Fibroblast of peridontal ligament (primary cell): ENCODE measurements around the gene NKG7.

Source experiments
- DNase-seq: peaks from one replicate; pipeline ENCODE4 v3.0.0-alpha.2; 2010; ENCODE audit errors: extremely low read depth

The NKG7 gene

GRCh38 chr19:51337861-51338562 lies 34.4 kb downstream of the NKG7 start:
- DNase-seq: no peak

DNA sequence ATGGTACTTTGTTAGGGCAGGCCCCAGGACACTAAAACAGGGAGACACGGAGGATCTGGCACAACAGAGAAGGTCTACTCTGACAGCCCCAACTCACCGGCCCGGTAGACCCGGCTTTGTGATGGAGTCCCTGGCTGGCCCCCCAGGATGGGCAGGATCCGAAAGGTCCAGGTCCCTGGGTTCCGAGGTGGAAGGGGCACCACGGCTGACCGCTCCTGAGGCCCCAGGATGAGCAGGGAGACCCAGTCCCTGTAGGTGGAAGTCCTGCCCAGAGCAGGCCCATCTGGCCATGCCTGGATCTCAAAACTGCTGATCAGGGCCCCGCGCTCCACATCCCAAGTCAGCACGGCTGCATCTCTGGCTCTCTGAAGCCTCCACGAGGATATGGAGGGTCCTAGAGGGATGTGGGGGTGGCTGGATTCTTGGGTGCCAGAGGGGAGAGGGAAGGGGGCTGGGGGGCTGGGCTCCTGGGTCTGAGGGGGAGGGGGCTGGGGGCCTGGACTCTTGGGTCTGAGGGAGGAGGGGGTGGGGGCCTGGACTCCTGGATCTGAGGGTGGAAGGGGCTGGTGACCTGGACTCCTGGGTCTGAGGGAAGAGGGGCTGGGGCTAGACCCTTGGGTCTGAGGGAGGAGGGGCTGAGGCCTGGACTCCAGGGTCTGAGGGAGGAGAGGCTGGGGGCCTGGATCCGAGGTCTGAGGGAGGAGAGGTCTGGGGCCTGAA lies 35.2 kb downstream of the NKG7 start:
- no peak for DNase-seq

GRCh38 chr19:51333836-51334460 lies 38.5 kb downstream of the NKG7 start:
- no peak for DNase-seq

- no peak for DNase-seq
Observed at GRCh38 chr19:51331716-51332115, 40.7 kb downstream of the NKG7 start.

DNA sequence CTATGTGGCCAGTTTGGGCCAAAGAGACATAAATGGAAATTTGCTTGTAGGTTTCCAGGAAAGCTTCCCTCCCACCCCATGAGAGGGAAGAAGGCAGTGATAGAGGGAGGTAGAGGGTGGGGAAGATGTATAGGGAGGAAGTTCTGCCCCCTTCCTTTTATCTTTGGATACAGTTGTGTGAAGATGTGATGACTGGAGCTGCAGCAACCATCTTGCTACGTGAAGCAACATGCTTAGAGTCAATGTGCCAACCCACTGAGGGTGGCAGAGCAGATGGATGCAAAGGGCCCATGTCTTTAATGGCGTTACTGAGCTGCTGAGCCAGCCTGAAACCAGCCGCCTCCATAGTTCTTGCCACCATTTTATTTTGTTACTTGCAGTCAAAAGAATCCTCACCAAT lies 41.3 kb downstream of the NKG7 start:
- DNase-seq: no peak

DNA sequence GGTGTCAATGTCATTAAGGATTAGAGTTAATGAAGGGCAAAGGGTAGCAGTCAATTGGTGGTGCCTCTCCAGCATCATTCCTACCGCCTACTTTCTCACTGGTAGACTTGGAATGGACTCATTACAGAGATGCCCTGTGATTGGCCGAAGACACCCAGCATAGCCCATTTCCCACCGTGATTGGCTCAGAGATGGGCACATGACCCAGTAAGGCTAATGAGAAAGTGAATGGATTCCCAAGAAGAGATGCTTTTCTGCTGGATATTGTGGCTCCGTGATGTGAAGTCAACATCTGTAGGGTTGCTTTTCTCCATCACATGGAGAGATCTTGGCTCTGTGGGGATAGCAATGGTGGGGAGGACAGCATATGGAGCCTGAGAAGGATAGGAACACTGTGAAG lies 42.1 kb downstream of the NKG7 start:
- DNase-seq: no peak

GRCh38 chr19:51329411-51329810 lies 43.0 kb downstream of the NKG7 start:
- no peak for DNase-seq

DNA sequence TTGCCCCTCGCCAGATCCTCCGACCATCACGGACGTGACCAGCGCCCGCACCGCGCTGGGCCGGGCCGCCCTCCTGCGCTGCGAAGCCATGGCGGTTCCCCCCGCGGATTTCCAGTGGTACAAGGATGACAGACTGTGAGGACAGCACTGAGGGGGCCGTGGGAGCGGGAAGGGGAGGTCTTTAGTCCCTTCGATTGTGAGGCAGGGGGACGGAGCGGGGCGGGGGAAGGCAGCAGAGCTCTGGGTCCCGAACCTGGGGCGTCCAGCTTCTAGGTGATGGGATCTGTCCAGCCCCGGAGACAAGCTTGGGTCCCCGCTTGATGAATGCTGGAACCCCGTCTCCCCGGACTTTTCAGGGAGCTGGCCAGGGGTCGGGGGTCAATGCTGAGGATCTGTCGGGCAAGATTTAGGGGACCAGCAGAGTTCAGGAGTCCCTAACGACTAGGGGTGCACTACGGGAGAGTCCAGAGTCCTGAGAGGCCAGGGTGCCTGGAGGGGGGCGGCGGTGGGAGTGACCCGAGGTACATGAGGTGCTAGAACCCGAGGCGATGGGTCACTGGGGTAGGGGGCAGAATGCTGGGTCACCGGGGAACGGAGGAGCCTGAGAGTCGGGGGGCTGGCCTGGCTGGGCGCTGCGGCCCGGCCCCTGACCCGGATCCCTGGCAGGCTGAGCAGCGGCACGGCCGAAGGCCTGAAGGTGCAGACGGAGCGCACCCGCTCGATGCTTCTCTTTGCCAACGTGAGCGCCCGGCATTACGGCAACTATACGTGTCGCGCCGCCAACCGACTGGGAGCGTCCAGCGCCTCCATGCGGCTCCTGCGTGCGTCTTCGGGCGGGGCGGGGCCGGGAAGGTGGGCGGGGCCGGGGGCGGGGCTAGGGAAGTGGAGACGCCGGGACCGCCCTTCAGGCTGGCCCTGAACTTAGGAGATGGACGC lies 45.1 kb downstream of the NKG7 start:
- DNase-seq: no peak

GRCh38 chr19:51326216-51327065 lies 46.0 kb downstream of the NKG7 start:
- DNase-seq: no peak

GRCh38 chr19:51325161-51325976 lies 47.1 kb downstream of the NKG7 start:
- DNase-seq: no peak

GRCh38 chr19:51324167-51324481 lies 48.3 kb downstream of the NKG7 start:
- no peak for DNase-seq

DNA sequence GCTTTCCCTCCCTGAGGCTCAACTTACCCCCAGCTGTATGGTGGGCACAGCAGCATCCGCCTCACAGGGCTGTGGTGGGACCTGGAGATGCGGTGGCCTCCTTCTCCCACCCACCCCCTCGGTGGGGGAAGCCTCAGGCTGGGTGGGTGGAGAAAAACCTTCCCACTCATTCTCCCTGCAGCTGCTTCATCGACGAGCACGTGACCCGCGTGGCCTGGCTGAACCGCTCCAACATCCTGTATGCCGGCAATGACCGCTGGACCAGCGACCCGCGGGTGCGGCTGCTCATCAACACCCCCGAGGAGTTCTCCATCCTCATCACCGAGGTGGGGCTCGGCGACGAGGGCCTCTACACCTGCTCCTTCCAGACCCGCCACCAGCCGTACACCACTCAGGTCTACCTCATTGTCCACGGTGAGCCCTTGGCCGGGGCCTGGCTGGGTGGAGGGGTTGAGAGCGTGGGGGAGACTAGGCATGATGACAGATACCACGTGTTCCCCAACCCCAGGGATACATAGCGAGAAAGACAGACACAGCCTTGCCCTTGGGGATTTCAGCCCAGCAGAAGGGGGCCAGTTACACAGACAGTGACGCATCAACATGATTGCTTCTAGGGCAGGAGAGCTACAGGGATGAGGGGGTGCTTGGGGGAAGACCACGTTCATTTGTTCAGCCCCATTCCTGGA lies 48.8 kb downstream of the NKG7 start:
- no peak for DNase-seq

DNA sequence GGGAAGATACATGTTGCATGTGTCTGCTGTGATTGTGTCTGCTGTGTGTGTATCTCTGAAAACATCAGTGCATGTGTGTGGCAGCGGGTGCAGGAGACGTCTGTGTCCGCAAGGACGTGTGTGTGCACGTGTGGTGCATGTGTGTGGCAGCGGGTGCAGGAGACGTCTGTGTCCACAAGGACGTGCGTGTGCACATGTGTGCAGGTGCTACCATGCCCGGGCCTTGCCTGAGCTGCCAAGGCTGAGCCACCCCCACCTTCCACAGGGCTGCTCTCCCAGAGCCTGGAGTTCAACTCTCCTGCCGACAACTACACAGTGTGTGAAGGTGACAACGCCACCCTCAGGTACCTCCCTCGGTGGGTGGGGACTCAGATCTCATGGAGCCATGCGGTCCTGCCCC lies 50.7 kb downstream of the NKG7 start:
- no peak for DNase-seq
